22Rv1 (cell line): Measurements from ENCODE around the gene ADGRB2.

Experiments
- ZFX ChIP-seq: fragments of 450-650 bp; IDR thresholded peaks from 2 replicates; pipeline ENCODE4 v1.6.1; 2017; ENCODE audit warnings: antibody characterized with exemption, borderline replicate concordance
- TF ChIP-seq, protein P1 (sequence below): fragments of 450-650 bp; IDR thresholded peaks from 2 replicates; pipeline ENCODE4 v1.5.1; 2017; ENCODE audit warnings: mild to moderate bottlenecking

DNA sequence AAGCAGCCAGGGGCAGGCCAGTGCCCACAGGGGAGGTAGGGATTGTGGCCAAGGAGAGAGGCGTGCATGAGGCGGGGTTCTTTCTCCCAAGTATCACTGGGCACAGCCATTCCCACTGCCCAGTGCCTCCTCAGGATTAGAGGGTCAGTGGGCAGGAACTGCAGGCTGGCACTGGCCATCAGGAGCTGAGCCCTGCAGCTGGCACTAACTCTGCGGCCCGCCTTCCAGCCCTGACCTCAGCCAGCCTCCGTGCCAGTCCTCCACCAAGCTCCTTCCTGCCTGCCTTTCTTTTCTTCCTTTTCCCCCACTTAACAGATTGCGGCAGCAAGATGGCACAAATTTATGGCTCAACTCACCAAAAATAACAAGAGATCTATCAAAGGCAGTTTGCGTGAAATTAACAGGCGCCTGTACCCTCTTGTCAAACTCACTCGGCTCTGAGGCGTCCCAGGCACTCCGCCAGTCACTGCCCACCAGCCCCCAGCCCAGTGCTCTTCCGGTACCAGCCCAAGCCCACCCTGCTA is 11.1 kb downstream of the ADGRB2 start:
- TF ChIP-seq, protein P1, sequence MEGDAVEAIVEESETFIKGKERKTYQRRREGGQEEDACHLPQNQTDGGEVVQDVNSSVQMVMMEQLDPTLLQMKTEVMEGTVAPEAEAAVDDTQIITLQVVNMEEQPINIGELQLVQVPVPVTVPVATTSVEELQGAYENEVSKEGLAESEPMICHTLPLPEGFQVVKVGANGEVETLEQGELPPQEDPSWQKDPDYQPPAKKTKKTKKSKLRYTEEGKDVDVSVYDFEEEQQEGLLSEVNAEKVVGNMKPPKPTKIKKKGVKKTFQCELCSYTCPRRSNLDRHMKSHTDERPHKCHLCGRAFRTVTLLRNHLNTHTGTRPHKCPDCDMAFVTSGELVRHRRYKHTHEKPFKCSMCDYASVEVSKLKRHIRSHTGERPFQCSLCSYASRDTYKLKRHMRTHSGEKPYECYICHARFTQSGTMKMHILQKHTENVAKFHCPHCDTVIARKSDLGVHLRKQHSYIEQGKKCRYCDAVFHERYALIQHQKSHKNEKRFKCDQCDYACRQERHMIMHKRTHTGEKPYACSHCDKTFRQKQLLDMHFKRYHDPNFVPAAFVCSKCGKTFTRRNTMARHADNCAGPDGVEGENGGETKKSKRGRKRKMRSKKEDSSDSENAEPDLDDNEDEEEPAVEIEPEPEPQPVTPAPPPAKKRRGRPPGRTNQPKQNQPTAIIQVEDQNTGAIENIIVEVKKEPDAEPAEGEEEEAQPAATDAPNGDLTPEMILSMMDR = no peak
- no peak for TF ChIP-seq ZFX
